Ishikawa (cell line): ENCODE data around the gene EIF1AX.

Experiments
- CREB1 ChIP-seq: IDR thresholded peaks from 2 replicates; pipeline ENCODE4 v1.6.1; 2012; ENCODE audit warnings: low read depth
- EP300 ChIP-seq: IDR thresholded peaks from 2 replicates; pipeline ENCODE4 v1.6.1; 2012; ENCODE audit warnings: borderline replicate concordance
- RAD21 ChIP-seq: IDR thresholded peaks from 2 replicates; pipeline ENCODE4 v1.6.1; 2012; ENCODE audit warnings: low read depth
- TAF1 ChIP-seq: IDR thresholded peaks from 2 replicates; pipeline ENCODE4 v1.6.1; 2012; ENCODE audit warnings: low read depth, mild to moderate bottlenecking
- TEAD4 ChIP-seq: IDR thresholded peaks from 2 replicates; pipeline ENCODE4 v1.6.1; 2012
- YY1 ChIP-seq: IDR thresholded peaks from 2 replicates; pipeline ENCODE4 v1.6.1; 2012; ENCODE audit warnings: low read depth
- TF ChIP-seq, protein P1 (sequence below): IDR thresholded peaks from 2 replicates; pipeline ENCODE4 v1.6.1; 2012; ENCODE audit warnings: low read depth, mild to moderate bottlenecking
- TF ChIP-seq, protein P2 (sequence below): IDR thresholded peaks from 2 replicates; pipeline ENCODE4 v1.6.1; 2012
- TF ChIP-seq, protein P3 (sequence below): IDR thresholded peaks from 2 replicates; pipeline ENCODE4 v1.6.1; 2012

DNA sequence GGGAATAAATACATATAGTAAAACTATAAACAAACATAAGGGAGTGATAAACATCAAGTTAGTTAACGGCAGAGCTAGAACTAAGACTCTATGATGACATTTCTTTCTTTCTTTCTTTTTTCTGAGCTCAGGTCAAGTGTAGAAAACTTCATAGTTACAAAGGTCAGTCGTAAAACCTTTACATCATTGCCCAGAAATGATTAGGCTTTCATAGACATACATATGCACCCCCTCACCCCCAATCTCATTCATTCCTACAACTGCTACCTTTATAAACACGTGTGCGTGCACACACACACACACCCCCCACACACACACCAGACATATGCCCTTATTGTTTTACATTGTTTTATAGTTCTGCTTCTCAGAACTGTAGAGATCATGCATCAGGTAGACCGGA, 5.7 kb downstream of the EIF1AX start:
- no peak for TF ChIP-seq EP300
- TF ChIP-seq, protein P1, sequence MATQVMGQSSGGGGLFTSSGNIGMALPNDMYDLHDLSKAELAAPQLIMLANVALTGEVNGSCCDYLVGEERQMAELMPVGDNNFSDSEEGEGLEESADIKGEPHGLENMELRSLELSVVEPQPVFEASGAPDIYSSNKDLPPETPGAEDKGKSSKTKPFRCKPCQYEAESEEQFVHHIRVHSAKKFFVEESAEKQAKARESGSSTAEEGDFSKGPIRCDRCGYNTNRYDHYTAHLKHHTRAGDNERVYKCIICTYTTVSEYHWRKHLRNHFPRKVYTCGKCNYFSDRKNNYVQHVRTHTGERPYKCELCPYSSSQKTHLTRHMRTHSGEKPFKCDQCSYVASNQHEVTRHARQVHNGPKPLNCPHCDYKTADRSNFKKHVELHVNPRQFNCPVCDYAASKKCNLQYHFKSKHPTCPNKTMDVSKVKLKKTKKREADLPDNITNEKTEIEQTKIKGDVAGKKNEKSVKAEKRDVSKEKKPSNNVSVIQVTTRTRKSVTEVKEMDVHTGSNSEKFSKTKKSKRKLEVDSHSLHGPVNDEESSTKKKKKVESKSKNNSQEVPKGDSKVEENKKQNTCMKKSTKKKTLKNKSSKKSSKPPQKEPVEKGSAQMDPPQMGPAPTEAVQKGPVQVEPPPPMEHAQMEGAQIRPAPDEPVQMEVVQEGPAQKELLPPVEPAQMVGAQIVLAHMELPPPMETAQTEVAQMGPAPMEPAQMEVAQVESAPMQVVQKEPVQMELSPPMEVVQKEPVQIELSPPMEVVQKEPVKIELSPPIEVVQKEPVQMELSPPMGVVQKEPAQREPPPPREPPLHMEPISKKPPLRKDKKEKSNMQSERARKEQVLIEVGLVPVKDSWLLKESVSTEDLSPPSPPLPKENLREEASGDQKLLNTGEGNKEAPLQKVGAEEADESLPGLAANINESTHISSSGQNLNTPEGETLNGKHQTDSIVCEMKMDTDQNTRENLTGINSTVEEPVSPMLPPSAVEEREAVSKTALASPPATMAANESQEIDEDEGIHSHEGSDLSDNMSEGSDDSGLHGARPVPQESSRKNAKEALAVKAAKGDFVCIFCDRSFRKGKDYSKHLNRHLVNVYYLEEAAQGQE, result no peak
- TF ChIP-seq CREB1, result no peak
- TF ChIP-seq RAD21, result no peak
- no peak for TF ChIP-seq TEAD4
- no peak for TF ChIP-seq TAF1
- TF ChIP-seq, protein P2, sequence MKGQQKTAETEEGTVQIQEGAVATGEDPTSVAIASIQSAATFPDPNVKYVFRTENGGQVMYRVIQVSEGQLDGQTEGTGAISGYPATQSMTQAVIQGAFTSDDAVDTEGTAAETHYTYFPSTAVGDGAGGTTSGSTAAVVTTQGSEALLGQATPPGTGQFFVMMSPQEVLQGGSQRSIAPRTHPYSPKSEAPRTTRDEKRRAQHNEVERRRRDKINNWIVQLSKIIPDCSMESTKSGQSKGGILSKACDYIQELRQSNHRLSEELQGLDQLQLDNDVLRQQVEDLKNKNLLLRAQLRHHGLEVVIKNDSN, result no peak
- TF ChIP-seq YY1, result no peak
- TF ChIP-seq, protein P3, sequence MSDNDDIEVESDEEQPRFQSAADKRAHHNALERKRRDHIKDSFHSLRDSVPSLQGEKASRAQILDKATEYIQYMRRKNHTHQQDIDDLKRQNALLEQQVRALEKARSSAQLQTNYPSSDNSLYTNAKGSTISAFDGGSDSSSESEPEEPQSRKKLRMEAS, result no peak
